DND-41 (cell line): Measurements from ENCODE around the gene CARMIL1.

Source experiments
- CTCF ChIP-seq: IDR thresholded peaks from 2 replicates; pipeline ENCODE4 v1.5.1; 2012; ENCODE audit warnings: borderline replicate concordance, low read length, moderate library complexity, mild to moderate bottlenecking; ENCODE audit not compliant: poor library complexity, severe bottlenecking; ENCODE audit errors: extremely low read depth
- EZH2 ChIP-seq: IDR thresholded peaks from 3 replicates; pipeline ENCODE4 v1.6.1; 2012; ENCODE audit warnings: borderline replicate concordance, low read depth, mild to moderate bottlenecking, moderate library complexity, low read length, inconsistent platforms; ENCODE audit not compliant: severe bottlenecking

- no peak for TF ChIP-seq CTCF
- TF ChIP-seq EZH2, result no peak
These were observed 144.2 kb downstream of the CARMIL1 start for GRCh38 chr6:25423358-25423757.
